Measurements from ENCODE around the gene CA10.

Gene CA10

DNA sequence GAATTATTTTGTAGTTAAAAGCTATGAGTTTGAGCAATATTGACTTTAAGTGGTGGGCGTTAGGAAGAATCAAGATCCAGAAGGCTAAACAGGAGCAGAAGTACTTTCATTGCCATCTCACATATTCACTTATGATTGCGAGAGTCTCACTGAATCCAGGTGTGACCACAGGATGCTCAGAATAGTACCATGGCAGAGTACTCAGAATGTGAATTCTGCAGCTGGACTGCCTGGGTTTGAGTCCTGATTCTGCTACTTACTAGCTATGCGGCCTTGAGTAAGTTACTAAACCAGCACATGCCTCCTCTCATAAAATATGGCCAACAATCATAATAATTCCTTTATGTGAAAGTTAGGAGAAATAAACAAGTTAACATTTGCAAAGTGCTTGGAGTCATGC lies 109.5 kb downstream of the CA10 start:
- Histone ChIP-seq H3K4me2 (ENCODE audit: low read length) (no peak overlapping the region), H3K9me2 (replicated peaks; ENCODE audit: control insufficient read depth, low read length) (no peaks in the 10 kb centered on the region)
- TF ChIP-seq, protein P1, sequence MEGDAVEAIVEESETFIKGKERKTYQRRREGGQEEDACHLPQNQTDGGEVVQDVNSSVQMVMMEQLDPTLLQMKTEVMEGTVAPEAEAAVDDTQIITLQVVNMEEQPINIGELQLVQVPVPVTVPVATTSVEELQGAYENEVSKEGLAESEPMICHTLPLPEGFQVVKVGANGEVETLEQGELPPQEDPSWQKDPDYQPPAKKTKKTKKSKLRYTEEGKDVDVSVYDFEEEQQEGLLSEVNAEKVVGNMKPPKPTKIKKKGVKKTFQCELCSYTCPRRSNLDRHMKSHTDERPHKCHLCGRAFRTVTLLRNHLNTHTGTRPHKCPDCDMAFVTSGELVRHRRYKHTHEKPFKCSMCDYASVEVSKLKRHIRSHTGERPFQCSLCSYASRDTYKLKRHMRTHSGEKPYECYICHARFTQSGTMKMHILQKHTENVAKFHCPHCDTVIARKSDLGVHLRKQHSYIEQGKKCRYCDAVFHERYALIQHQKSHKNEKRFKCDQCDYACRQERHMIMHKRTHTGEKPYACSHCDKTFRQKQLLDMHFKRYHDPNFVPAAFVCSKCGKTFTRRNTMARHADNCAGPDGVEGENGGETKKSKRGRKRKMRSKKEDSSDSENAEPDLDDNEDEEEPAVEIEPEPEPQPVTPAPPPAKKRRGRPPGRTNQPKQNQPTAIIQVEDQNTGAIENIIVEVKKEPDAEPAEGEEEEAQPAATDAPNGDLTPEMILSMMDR (IDR thresholded peaks at IDR 0.05; ENCODE audit: low read depth, low read length, poor library complexity, severe bottlenecking): no peak

DNA sequence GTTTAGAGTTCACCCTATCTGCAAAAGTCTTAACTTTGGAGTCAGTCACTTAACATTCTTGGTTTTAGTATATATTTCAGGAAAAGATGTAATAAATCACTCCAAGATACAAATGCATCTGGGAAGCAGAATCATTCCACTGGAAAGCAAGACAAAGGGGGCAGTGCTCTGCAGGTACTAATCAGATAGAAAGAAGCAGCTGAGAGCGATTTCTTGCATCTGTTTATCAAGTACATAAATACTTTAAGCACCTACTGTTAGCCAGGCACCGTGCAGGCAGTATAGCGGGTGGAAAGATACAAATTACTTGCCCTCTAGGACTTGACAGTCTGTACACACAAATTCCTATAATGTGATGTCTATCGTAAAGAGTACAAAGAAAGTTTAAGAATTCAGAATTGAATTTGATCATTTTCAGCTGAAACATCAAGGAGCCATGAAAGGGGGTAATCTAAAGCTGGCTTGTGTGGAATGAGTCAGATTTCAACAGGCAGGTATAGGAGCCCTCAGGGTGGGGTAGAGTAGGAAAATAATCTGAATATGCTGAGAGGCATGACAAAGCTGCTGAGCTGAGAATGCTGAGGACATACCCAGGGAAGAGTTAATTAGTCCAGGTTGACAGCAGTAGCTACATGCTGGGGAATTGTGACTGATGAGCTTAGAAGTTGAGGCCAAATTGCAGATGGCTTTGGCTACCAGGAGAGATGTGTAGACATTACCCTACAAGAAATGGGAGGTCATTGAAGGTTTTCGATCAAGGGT lies 110.2 kb downstream of the CA10 start:
- H3K4me2 ChIP-seq (ENCODE audit: low read length): no peak overlapping the region
- no peaks in the 10 kb centered on the region for H3K36me3 ChIP-seq (ENCODE audit: control insufficient read depth, low read length)
- H3K27ac ChIP-seq (ENCODE audit: low read depth, low read length): no peak overlapping the region
- H3K9me2 ChIP-seq (replicated peaks; ENCODE audit: control insufficient read depth, low read length): no peaks in the 10 kb centered on the region
- no peaks in the 10 kb centered on the region for H3K79me2 ChIP-seq (ENCODE audit: control insufficient read depth, low read length)
- H3F3A ChIP-seq (ENCODE audit: control insufficient read depth, insufficient read depth): no peaks in the 10 kb centered on the region
- no peaks in the 10 kb centered on the region for H3K27me3 ChIP-seq (ENCODE audit: control insufficient read depth, low read length)
- no peak for TF ChIP-seq EZH2phosphoT487 (IDR thresholded peaks at IDR 0.05; ENCODE audit: borderline replicate concordance, low read length)
- TF ChIP-seq, protein P1 (IDR thresholded peaks at IDR 0.05; ENCODE audit: low read depth, low read length, poor library complexity, severe bottlenecking): no peak
- no peaks in the 10 kb centered on the region for H3K4me1 ChIP-seq (ENCODE audit: control insufficient read depth, low read length)
- H3K4me3 ChIP-seq (ENCODE audit: low read length): no peak overlapping the region
- no peaks in the 10 kb centered on the region for H4K20me1 ChIP-seq (ENCODE audit: control insufficient read depth, insufficient read depth, low read depth, low read length)
- no peaks in the 10 kb centered on the region for H3K9me3 ChIP-seq (ENCODE audit: control insufficient read depth, insufficient read depth, low read length)

More for the DNA sequence above, 109.5 kb downstream of the CA10 start:
- H3K79me2 ChIP-seq (ENCODE audit: control insufficient read depth, low read length): no peaks in the 10 kb centered on the region
- no peak overlapping the region for H3K4me3 ChIP-seq (ENCODE audit: low read length)
- H3K27me3 ChIP-seq (ENCODE audit: control insufficient read depth, low read length): no peaks in the 10 kb centered on the region
- no peaks in the 10 kb centered on the region for H3K36me3 ChIP-seq (ENCODE audit: control insufficient read depth, low read length)
- no peaks in the 10 kb centered on the region for H4K20me1 ChIP-seq (ENCODE audit: control insufficient read depth, insufficient read depth, low read depth, low read length)
- no peak overlapping the region for H3K27ac ChIP-seq (ENCODE audit: low read depth, low read length)
- no peaks in the 10 kb centered on the region for H3K9me3 ChIP-seq (ENCODE audit: control insufficient read depth, insufficient read depth, low read length)
- H3F3A ChIP-seq (ENCODE audit: control insufficient read depth, insufficient read depth): no peaks in the 10 kb centered on the region
- H3K4me1 ChIP-seq (ENCODE audit: control insufficient read depth, low read length): no peaks in the 10 kb centered on the region

DNA sequence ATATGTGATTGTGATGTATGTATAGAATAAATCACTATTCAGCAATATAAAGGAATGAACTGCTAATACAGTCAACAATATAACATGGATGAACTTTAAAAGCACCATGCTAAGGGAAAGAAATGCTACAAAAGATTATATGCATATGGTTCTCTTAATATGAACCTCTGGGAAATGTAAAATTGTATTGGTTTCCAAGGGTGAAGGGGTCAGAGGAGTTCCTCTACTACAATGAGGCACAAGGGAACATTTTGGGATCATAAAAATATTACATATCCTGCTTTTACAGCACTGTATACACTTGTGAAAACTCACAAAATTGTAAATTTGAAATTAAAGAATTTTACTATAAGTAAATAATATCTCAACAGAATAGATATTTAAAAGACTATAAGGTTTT lies 111.4 kb downstream of the CA10 start:
- H3K9me3 ChIP-seq (ENCODE audit: control insufficient read depth, insufficient read depth, low read length): no peaks in the 10 kb centered on the region
- H3K27me3 ChIP-seq (ENCODE audit: control insufficient read depth, low read length): no peaks in the 10 kb centered on the region
- H3K4me3 ChIP-seq (ENCODE audit: low read length): no peak overlapping the region
- no peaks in the 10 kb centered on the region for H3K9me2 ChIP-seq (replicated peaks; ENCODE audit: control insufficient read depth, low read length)
- no peak overlapping the region for H3K27ac ChIP-seq (ENCODE audit: low read depth, low read length)
- no peaks in the 10 kb centered on the region for H3K79me2 ChIP-seq (ENCODE audit: control insufficient read depth, low read length)
- no peaks in the 10 kb centered on the region for H3K36me3 ChIP-seq (ENCODE audit: control insufficient read depth, low read length)
- no peaks in the 10 kb centered on the region for H3F3A ChIP-seq (ENCODE audit: control insufficient read depth, insufficient read depth)
- no peak overlapping the region for H3K4me2 ChIP-seq (ENCODE audit: low read length)
- TF ChIP-seq, protein P1 (IDR thresholded peaks at IDR 0.05; ENCODE audit: low read depth, low read length, poor library complexity, severe bottlenecking): no peak
- TF ChIP-seq EZH2phosphoT487 (IDR thresholded peaks at IDR 0.05; ENCODE audit: borderline replicate concordance, low read length): no peak
- no peaks in the 10 kb centered on the region for H3K4me1 ChIP-seq (ENCODE audit: control insufficient read depth, low read length)
- no peaks in the 10 kb centered on the region for H4K20me1 ChIP-seq (ENCODE audit: control insufficient read depth, insufficient read depth, low read depth, low read length)

All from DOHH2 (cell line).